ENCODE measurements around the gene SMU1. TPM values are rescaled to one million over a fixed set of nuclear protein-coding genes. Genes with fewer than 3 reads are reported as not detected.
"Not testable (repeated sequence)": the region's sequence is repeated elsewhere in the genome, so short reads cannot be mapped to it uniquely, and the experiment has no call there.

The SMU1 gene
- total and polyA plus RNA-seq, 2 experiments from 2014 or later = 15.8 to 25.1 TPM

DNA sequence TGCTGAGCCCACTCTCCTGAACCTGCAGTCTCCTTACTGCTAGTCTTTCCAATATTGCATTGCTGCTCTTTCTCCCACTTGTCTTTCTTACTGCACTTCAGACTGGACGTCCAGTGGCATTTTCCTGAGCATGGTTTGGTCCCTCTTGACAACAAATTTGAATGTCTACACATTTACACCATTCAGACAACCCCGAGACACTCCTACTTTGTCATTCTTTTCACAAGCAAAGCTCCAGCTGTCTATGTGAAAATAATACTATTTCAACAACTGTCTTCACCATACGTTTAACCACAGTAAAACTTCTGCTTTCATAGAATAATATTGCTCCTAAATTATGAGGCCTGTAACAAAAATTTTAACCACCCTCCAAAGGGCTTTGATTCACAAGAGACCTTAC lies 64.6 kb downstream of the SMU1 start:
- Histone ChIP-seq H3K27ac (no peak overlapping the region), H3K79me2 (no peaks in the 10 kb centered on the region), H4K20me1 (ENCODE audit: insufficient read depth, poor library complexity, severe bottlenecking) (no peaks in the 10 kb centered on the region), H2AFZ (no peak overlapping the region), H3K27me3 (no peaks in the 10 kb centered on the region), H3K4me1 (ENCODE audit: insufficient read depth) (no peaks in the 10 kb centered on the region), H3K9me3 (ENCODE audit: low read depth) (no peaks in the 10 kb centered on the region), H3K9me2 (replicated peaks; ENCODE audit: insufficient read depth) (no peaks in the 10 kb centered on the region), H3K4me3 (no peak overlapping the region), H3K4me2 (no peak overlapping the region), H3K36me3 (replicated peaks; ENCODE audit: insufficient read depth, low read depth) (no peaks in the 10 kb centered on the region)
- no peak for DNase-seq (ENCODE audit: low spot score)
- 83% methylated on average over 3 of the region's 3 CpGs for WGBS (ENCODE audit: low lambda C conversion rate, missing lambda C conversion rate)
- TF ChIP-seq EZH2phosphoT487 (IDR thresholded peaks at IDR 0.05; ENCODE audit: low read depth, severe bottlenecking, unreplicated experiment) (no peak), EZH2 (IDR thresholded peaks at IDR 0.05; ENCODE audit: borderline replicate concordance) (no peak)
- TF ChIP-seq, protein P1, sequence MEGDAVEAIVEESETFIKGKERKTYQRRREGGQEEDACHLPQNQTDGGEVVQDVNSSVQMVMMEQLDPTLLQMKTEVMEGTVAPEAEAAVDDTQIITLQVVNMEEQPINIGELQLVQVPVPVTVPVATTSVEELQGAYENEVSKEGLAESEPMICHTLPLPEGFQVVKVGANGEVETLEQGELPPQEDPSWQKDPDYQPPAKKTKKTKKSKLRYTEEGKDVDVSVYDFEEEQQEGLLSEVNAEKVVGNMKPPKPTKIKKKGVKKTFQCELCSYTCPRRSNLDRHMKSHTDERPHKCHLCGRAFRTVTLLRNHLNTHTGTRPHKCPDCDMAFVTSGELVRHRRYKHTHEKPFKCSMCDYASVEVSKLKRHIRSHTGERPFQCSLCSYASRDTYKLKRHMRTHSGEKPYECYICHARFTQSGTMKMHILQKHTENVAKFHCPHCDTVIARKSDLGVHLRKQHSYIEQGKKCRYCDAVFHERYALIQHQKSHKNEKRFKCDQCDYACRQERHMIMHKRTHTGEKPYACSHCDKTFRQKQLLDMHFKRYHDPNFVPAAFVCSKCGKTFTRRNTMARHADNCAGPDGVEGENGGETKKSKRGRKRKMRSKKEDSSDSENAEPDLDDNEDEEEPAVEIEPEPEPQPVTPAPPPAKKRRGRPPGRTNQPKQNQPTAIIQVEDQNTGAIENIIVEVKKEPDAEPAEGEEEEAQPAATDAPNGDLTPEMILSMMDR (IDR thresholded peaks at IDR 0.05; ENCODE audit: poor library complexity) = no peak

DNA sequence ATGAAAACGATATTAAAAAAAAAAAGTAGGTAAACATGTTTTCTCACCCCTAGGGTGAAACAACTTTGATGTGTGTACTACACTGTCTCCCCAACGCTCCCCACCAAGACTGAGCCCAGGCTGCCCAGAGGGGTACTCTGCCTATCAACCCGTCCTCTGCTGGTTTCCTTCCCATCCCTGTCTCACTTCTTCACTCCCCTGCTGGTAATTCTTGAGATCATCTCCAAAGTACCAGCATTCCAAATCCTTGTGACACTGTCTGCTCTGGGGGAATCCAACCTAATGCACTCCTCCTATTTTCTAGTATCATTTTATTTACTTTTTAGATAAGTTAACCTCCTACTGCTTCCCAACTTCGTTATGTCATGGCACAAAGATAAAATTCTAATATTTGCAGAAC lies 68.7 kb downstream of the SMU1 start:
- Histone ChIP-seq H3K27ac (no peak overlapping the region), H3K4me3 (no peak overlapping the region), H3K4me2 (no peak overlapping the region), H3K9me2 (replicated peaks; ENCODE audit: insufficient read depth) (no peaks in the 10 kb centered on the region), H3K36me3 (replicated peaks; ENCODE audit: insufficient read depth, low read depth) (no peaks in the 10 kb centered on the region), H2AFZ (no peak overlapping the region), H3K4me1 (ENCODE audit: insufficient read depth) (no peaks in the 10 kb centered on the region), H3K9me3 (ENCODE audit: low read depth) (no peaks in the 10 kb centered on the region), H3K27me3 (no peaks in the 10 kb centered on the region), H3K79me2 (no peaks in the 10 kb centered on the region), H4K20me1 (ENCODE audit: insufficient read depth, poor library complexity, severe bottlenecking) (no peaks in the 10 kb centered on the region)
- DNase-seq (ENCODE audit: low spot score) = no peak
- WGBS (ENCODE audit: low lambda C conversion rate, missing lambda C conversion rate) = 85% methylated on average over 4 of the region's 4 CpGs
- TF ChIP-seq EZH2phosphoT487 (IDR thresholded peaks at IDR 0.05; ENCODE audit: low read depth, severe bottlenecking, unreplicated experiment) (no peak), EZH2 (IDR thresholded peaks at IDR 0.05; ENCODE audit: borderline replicate concordance) (no peak)
- TF ChIP-seq, protein P1 (IDR thresholded peaks at IDR 0.05; ENCODE audit: poor library complexity) = no peak

DNA sequence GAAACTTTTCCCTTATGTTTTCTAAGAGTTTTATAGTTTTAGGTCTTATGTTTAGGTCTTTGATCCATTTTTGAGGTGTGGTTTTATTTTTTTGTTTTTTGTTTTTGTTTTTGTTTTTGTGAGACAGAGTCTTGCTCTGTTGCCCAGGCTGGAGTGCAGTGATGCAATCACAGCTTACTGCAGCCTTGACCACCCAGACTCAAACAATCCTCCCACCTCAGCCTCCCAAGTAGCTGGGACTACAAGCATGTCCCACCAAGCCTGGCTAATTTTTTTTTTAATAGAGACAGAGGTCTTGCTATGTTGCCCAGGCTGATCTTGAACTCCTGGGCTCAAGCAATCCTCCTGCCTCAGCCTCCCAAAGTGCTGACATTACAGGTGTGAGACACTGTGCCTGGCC lies 71.1 kb downstream of the SMU1 start:
- H3K4me1 ChIP-seq (ENCODE audit: insufficient read depth); H3K79me2 ChIP-seq; DNase-seq (ENCODE audit: low spot score); H3K4me3 ChIP-seq; H3K9me2 ChIP-seq (replicated peaks; ENCODE audit: insufficient read depth); H3K27ac ChIP-seq; H3K27me3 ChIP-seq; H4K20me1 ChIP-seq (ENCODE audit: insufficient read depth, poor library complexity, severe bottlenecking); H3K9me3 ChIP-seq (ENCODE audit: low read depth); H2AFZ ChIP-seq; H3K36me3 ChIP-seq (replicated peaks; ENCODE audit: insufficient read depth, low read depth); H3K4me2 ChIP-seq: not testable (repeated sequence)

DNA sequence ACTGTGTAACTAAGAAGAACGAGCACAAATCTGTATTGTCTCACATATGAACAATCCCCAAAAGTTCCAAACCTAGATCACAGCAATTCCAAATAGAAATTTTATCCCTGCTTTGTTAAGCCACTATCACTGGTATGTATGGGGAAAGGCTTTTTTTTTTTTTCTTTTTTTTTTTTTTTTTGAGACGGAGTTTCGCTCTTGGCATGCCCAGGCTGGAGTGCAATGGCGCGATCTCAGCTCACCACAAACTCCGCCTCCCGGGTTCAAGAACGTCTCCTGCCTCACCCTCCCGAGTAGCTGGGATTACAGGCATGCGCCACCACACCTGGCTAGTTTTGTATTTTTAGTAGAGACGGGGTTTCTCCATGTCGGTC lies 75.8 kb downstream of the SMU1 start:
- H3K27me3 ChIP-seq; H3K9me3 ChIP-seq (ENCODE audit: low read depth); H3K9me2 ChIP-seq (replicated peaks; ENCODE audit: insufficient read depth); H4K20me1 ChIP-seq (ENCODE audit: insufficient read depth, poor library complexity, severe bottlenecking); H3K4me1 ChIP-seq (ENCODE audit: insufficient read depth); DNase-seq (ENCODE audit: low spot score); H3K36me3 ChIP-seq (replicated peaks; ENCODE audit: insufficient read depth, low read depth): not testable (repeated sequence)
- Histone ChIP-seq H3K27ac (peak overlapping the region; percentile 97), H3K79me2 (peaks cover 45% of the 10 kb centered on the region), H3K4me2 (peak overlapping the region; percentile 84), H2AFZ (peak overlapping the region; percentile 90), H3K4me3 (peak overlapping the region; percentile 74)
- WGBS (ENCODE audit: low lambda C conversion rate, missing lambda C conversion rate) = 16% methylated on average over 12 of the region's 12 CpGs

All from hepatocyte (in vitro differentiated cells).